H1 (cell line): ENCODE results near the gene FGD5. TPM values are rescaled to one million over a fixed set of nuclear protein-coding genes. Genes with fewer than 3 reads are reported as not detected.

Source experiments
- KDM5A ChIP-seq: fragments of 200-600 bp; IDR thresholded peaks from 2 replicates; pipeline ENCODE4 v1.7.1; 2012; ENCODE audit warnings: mild to moderate bottlenecking, low read length, inconsistent platforms, mixed read lengths
- NANOG ChIP-seq: IDR thresholded peaks from 2 replicates; pipeline ENCODE4 v1.6.1; 2011; ENCODE audit warnings: low read length, low read depth, mild to moderate bottlenecking, inconsistent platforms; ENCODE audit not compliant: insufficient read depth, poor library complexity, severe bottlenecking
- RBBP5 ChIP-seq: IDR thresholded peaks from 2 replicates; pipeline ENCODE4 v1.7.1; 2012; ENCODE audit warnings: low read depth, mild to moderate bottlenecking, inconsistent platforms, low read length, moderate library complexity, borderline replicate concordance
- SP4 ChIP-seq: IDR thresholded peaks from 2 replicates; pipeline ENCODE4 v1.6.1; 2012; ENCODE audit warnings: low read length, inconsistent platforms
- polyA plus RNA-seq, 7 experiments: library from polyadenylated mRNA; depleted of rRNA in 3 of 7; stranded (reverse) in 5 of 7; unstranded in 2 of 7; fragments of >200 nt in 5 of 7; fragments of 200-250 nt in 2 of 7; gene quantifications; 1 replicate in 5 of 7; 2 replicates in 1 of 7; 4 replicates in 1 of 7; pipeline versions ENCODE4 v1.2.1 to v1.2.3, GENCODE V29; 2011 to 2013; ENCODE audit warnings: missing spikeins in 2 of 7, mixed read lengths in 2 of 7
- total RNA-seq: library from RNA; stranded (reverse); fragmentation: NEBNext Ultra II Directional; extraction: Animal tissue kit (Norgen Biotek cat#: 25700); gene quantifications from 2 replicates; pipeline ENCODE4 v1.2.1, GENCODE V29; 2021

FGD5 gene
- total and polyA plus RNA-seq, 2 of the 8 experiments (the other 6 are each of a cell fraction or from before 2014, with no cell fraction given): 4.7 to 14.3 TPM

DNA sequence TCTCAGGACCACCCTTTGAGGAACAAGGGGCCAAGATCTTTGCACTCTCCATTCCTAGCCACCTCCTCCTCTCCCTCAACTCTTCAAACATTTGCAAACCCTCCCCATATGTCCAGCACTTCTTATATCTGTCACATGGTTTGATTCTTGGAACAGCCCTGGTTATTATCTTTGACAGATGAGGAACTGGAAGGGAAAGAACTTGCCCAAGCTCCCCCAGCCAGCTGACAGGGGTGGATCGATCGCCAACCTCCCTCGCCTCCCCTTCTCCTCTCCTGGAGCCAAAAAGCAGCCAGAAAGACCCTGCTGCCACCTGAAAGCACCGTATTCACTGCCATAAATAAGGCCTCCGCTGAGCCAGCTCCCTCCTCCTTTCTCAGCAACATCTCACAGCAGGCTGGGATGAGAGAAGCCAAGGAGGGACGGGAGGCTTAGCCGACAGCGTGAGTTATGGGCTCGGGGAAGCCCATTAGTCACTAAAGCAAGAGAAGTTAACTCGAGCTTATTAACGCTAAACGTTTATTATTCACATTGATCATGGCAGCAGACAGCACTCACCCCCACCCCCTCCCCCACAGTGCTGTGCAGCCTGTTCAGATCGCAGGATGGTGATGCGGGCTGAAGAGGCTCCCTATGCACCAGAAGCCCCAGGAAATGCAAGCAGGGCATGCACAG lies 22.2 kb upstream of the FGD5 start (continued):
- TF ChIP-seq RBBP5: no peak
- TF ChIP-seq NANOG: no peak
- no peak for TF ChIP-seq SP4
- TF ChIP-seq KDM5A: no peak
